GM03348 (cell line): Measurements from ENCODE around the gene PNLDC1.
"Not testable (repeated sequence)": the region's sequence is repeated elsewhere in the genome, so short reads cannot be mapped to it uniquely, and the experiment has no call there.

Experiments used
- DNase-seq: peaks from one replicate; pipeline ENCODE4 v3.0.0; 2012; ENCODE audit warnings: low spot score

PNLDC1 gene

GRCh38 chr6:159819932-159820640, 20.0 kb downstream of the PNLDC1 start:
- DNase-seq = no peak

- DNase-seq = no peak
These were observed 21.0 kb downstream of the PNLDC1 start for GRCh38 chr6:159821122-159821521.

GRCh38 chr6:159821726-159822125, 21.6 kb downstream of the PNLDC1 start:
- no peak for DNase-seq

- DNase-seq = no peak
These were observed 23.9 kb downstream of the PNLDC1 start for GRCh38 chr6:159823953-159824352.

- DNase-seq = not testable (repeated sequence)
These were observed 24.6 kb downstream of the PNLDC1 start for GRCh38 chr6:159824690-159825089.

- no peak for DNase-seq
These were observed 25.9 kb downstream of the PNLDC1 start for GRCh38 chr6:159826004-159826403.

GRCh38 chr6:159826968-159827647, 27.0 kb downstream of the PNLDC1 start:
- DNase-seq = no peak

- DNase-seq = no peak
These were observed 28.0 kb downstream of the PNLDC1 start for GRCh38 chr6:159828074-159828473.

GRCh38 chr6:159829526-159829925, 29.4 kb downstream of the PNLDC1 start:
- DNase-seq = no peak

- no peak for DNase-seq
These were observed 30.7 kb downstream of the PNLDC1 start for GRCh38 chr6:159830501-159831372.

GRCh38 chr6:159831373-159831679, 31.2 kb downstream of the PNLDC1 start:
- no peak for DNase-seq

GRCh38 chr6:159832946-159833345, 32.9 kb downstream of the PNLDC1 start:
- no peak for DNase-seq

- peak; percentile 80 for DNase-seq
These were observed 33.5 kb downstream of the PNLDC1 start for GRCh38 chr6:159833556-159833955.

- no peak for DNase-seq
These were observed 34.0 kb downstream of the PNLDC1 start for GRCh38 chr6:159833997-159834603.

GRCh38 chr6:159836718-159837490, 36.8 kb downstream of the PNLDC1 start:
- no peak for DNase-seq

- no peak for DNase-seq
These were observed 37.4 kb downstream of the PNLDC1 start for GRCh38 chr6:159837511-159837910.

- no peak for DNase-seq
These were observed 38.1 kb downstream of the PNLDC1 start for GRCh38 chr6:159838020-159838744.

- DNase-seq = peak; percentile 35
These were observed 42.0 kb downstream of the PNLDC1 start for GRCh38 chr6:159842035-159842434.

GRCh38 chr6:159844737-159845645, 44.9 kb downstream of the PNLDC1 start:
- DNase-seq = no peak

- DNase-seq = not testable (repeated sequence)
These were observed 48.5 kb downstream of the PNLDC1 start for GRCh38 chr6:159848552-159848951.
